Thyroid gland (tissue), 4 donors: ENCODE results near the gene GATD1. TPM values are rescaled to one million over a fixed set of nuclear protein-coding genes. Genes with fewer than 3 reads are reported as not detected.

Experiments used
- DNase-seq, 2 donors: peaks; one replicate each; pipeline ENCODE4 v3.0.0-alpha.2; 2019
- H3K27ac ChIP-seq, 3 donors: fragments of 200-600 bp; sonication (generic); 1 replicate in 2 of 3; 2 replicates in 1 of 3; pipeline ENCODE4 v1.5.1; 2016 to 2019; ENCODE audit warnings: mild to moderate bottlenecking in 1 of 3, moderate library complexity in 1 of 3
- H3K27me3 ChIP-seq: fragments of 200-600 bp; sonication (generic); one replicate; pipeline ENCODE4 v1.5.1; 2019
- H3K36me3 ChIP-seq, 2 donors: fragments of 200-600 bp; sonication (generic); one replicate each; pipeline ENCODE4 v1.5.1; 2016 to 2019
- H3K4me1 ChIP-seq, 2 donors: fragments of 200-600 bp; sonication (generic); one replicate each; pipeline ENCODE4 v1.5.1; 2017 to 2019
- H3K4me3 ChIP-seq, 3 donors: fragments of 200-600 bp; sonication (generic); replicated peaks in 1 of 3; 1 replicate in 2 of 3; 2 replicates in 1 of 3; pipeline ENCODE4 v1.5.1; 2016; ENCODE audit warnings: mild to moderate bottlenecking in 1 of 3
- H3K9me3 ChIP-seq: fragments of 200-600 bp; sonication (generic); one replicate; pipeline ENCODE4 v1.5.1; 2017
- CTCF ChIP-seq, 6 experiments: fragments of 200-600 bp in 3 of 6; fragments of 450-650 bp in 3 of 6; sonication (generic) in 3 of 6; IDR thresholded peaks; one replicate each; pipeline ENCODE4 v1.5.1; 2016 to 2019; ENCODE audit warnings: antibody characterized with exemption in 6 of 6, mild to moderate bottlenecking in 2 of 6, inconsistent platforms in 1 of 6, moderate library complexity in 1 of 6
- POLR2A ChIP-seq, 2 donors: fragments of 450-650 bp; IDR thresholded peaks; one replicate each; pipeline ENCODE4 v1.6.1; 2017; ENCODE audit warnings: antibody characterized with exemption in 2 of 2, mild to moderate bottlenecking in 2 of 2, moderate library complexity in 1 of 2
- WGBS, 2 donors: methylation state at CpG; one replicate each; pipeline ENCODE4 v1.1.5; 2017; 5-methylcytosine and 5-hydroxymethylcytosine counted together
- intact Hi-C: fragments of 100-400 bp; cut with DNase I; formaldehyde crosslinking; loops from one replicate; pipeline ENCODE4 v1.15.1; 2023
- total RNA-seq, 4 donors: library from RNA; depleted of rRNA; stranded (reverse); fragments of >200 nt; gene quantifications; one replicate each; pipeline ENCODE4 v1.2.3, GENCODE V29; 2016

GATD1 gene
- total RNA-seq, 4 donors from 2014 or later = 27.4 to 47.6 (median 35.5) TPM

GRCh38 chr11:802018-802617 is 24.8 kb upstream of the GATD1 start:
- Histone ChIP-seq H3K36me3 (no peaks in the 10 kb centered on the region), H3K4me3 (no peak overlapping the region), H3K9me3 (no peaks in the 10 kb centered on the region), H3K27me3 (no peaks in the 10 kb centered on the region), H3K4me1 (peaks cover 20 to 22% of the 10 kb centered on the region in 2 donors), H3K27ac (no peak overlapping the region)
- TF ChIP-seq CTCF (IDR thresholded peaks at IDR 0.05) = no peak
- no peak for TF ChIP-seq POLR2A (IDR thresholded peaks at IDR 0.05)
- no peak for DNase-seq
- intact Hi-C loops = no loop called here
- WGBS, 2 donors = 98% methylated on average over 9 to 15 of the region's 21 CpGs

GRCh38 chr11:801097-801780 is 24.0 kb upstream of the GATD1 start:
- no peaks in the 10 kb centered on the region for H3K27me3 ChIP-seq
- WGBS, 2 donors = 91 to 92% methylated on average over 11 to 14 of the region's 20 CpGs
- H3K36me3 ChIP-seq = no peaks in the 10 kb centered on the region
- intact Hi-C loops = no loop called here
- no peak overlapping the region for H3K27ac ChIP-seq
- no peaks in the 10 kb centered on the region for H3K9me3 ChIP-seq
- TF ChIP-seq POLR2A (IDR thresholded peaks at IDR 0.05) (no peak), CTCF (IDR thresholded peaks at IDR 0.05) (no peak)
- H3K4me3 ChIP-seq = no peak overlapping the region
- peaks cover 29 to 31% of the 10 kb centered on the region in 2 donors for H3K4me1 ChIP-seq
- no peak for DNase-seq

GRCh38 chr11:800473-800872 is 23.2 kb upstream of the GATD1 start:
- Histone ChIP-seq H3K27ac (no peak overlapping the region), H3K36me3 (no peaks in the 10 kb centered on the region), H3K9me3 (no peaks in the 10 kb centered on the region), H3K4me1 (peaks cover 32 to 35% of the 10 kb centered on the region in 2 donors), H3K4me3 (no peak overlapping the region), H3K27me3 (no peaks in the 10 kb centered on the region)
- DNase-seq = no peak
- WGBS, 2 donors = 86 to 98% methylated on average over 11 to 13 of the region's 30 CpGs
- intact Hi-C loops = no loop called here
- TF ChIP-seq POLR2A (IDR thresholded peaks at IDR 0.05) (no peak), CTCF (IDR thresholded peaks at IDR 0.05) (no peak)

- peaks cover 37 to 38% of the 10 kb centered on the region in 2 donors for H3K4me1 ChIP-seq
Measured at GRCh38 chr11:799641-800316, 22.5 kb upstream of the GATD1 start.

More at GRCh38 chr11:799641-800316, 22.5 kb upstream of the GATD1 start:
- Histone ChIP-seq H3K36me3 (no peaks in the 10 kb centered on the region), H3K9me3 (no peaks in the 10 kb centered on the region), H3K4me3 (no peak overlapping the region), H3K27me3 (no peaks in the 10 kb centered on the region), H3K27ac (no peak overlapping the region)
- intact Hi-C loops = no loop called here
- WGBS, 2 donors = 94 to 95% methylated on average over 3 to 27 of the region's 32 CpGs
- DNase-seq = no peak
- TF ChIP-seq POLR2A (IDR thresholded peaks at IDR 0.05) = no peak
- no peak for TF ChIP-seq CTCF (IDR thresholded peaks at IDR 0.05)
